GM12891 (cell line): ENCODE data around the gene GABPB1. TPM values are rescaled to one million over a fixed set of nuclear protein-coding genes. Genes with fewer than 3 reads are reported as not detected.
"Not testable (repeated sequence)": the region's sequence is repeated elsewhere in the genome, so short reads cannot be mapped to it uniquely, and the experiment has no call there.

ENCODE experiments used
- DNase-seq: peaks from one replicate; pipeline ENCODE4 v3.0.0; 2011; ENCODE audit warnings: low spot score; ENCODE audit not compliant: insufficient read length
- FAIRE-seq: peaks from 2 replicates; lab custom pipeline; 2011; peaks lifted over from hg19 to GRCh38; lab: Jason Lieb, UNC
- PAX5 ChIP-seq: IDR thresholded peaks from 2 replicates; pipeline ENCODE4 v1.6.1; 2011; ENCODE audit warnings: low read length, moderate library complexity, mild to moderate bottlenecking; ENCODE audit not compliant: insufficient read depth, severe bottlenecking
- POLR2A ChIP-seq: IDR thresholded peaks from 2 replicates; pipeline ENCODE4 v1.6.1; 2011; ENCODE audit warnings: low read depth, low read length, control low read depth
- POLR2AphosphoS5 ChIP-seq: IDR thresholded peaks from 2 replicates; pipeline ENCODE4 v1.6.1; 2011; ENCODE audit warnings: low read depth, low read length, control low read depth
- POU2F2 ChIP-seq: IDR thresholded peaks from 2 replicates; pipeline ENCODE4 v1.6.1; 2011; ENCODE audit warnings: low read depth, mild to moderate bottlenecking, control low read depth, low read length, moderate library complexity
- SPI1 ChIP-seq: IDR thresholded peaks from 2 replicates; pipeline ENCODE4 v1.6.1; 2011; ENCODE audit warnings: low read depth, low read length, control low read depth
- TAF1 ChIP-seq: IDR thresholded peaks from 2 replicates; pipeline ENCODE4 v1.6.1; 2011; ENCODE audit warnings: low read depth, low read length, control low read depth
- polyA plus RNA-seq: library from polyadenylated mRNA; unstranded; fragments of >200 nt; gene quantifications from one replicate; pipeline ENCODE4 v1.2.1, GENCODE V29; 2012; ENCODE audit warnings: low read depth, missing spikeins, inconsistent platforms; ENCODE audit not compliant: missing spikeins

GABPB1 gene
- polyA plus RNA-seq: 15.4 TPM

DNA sequence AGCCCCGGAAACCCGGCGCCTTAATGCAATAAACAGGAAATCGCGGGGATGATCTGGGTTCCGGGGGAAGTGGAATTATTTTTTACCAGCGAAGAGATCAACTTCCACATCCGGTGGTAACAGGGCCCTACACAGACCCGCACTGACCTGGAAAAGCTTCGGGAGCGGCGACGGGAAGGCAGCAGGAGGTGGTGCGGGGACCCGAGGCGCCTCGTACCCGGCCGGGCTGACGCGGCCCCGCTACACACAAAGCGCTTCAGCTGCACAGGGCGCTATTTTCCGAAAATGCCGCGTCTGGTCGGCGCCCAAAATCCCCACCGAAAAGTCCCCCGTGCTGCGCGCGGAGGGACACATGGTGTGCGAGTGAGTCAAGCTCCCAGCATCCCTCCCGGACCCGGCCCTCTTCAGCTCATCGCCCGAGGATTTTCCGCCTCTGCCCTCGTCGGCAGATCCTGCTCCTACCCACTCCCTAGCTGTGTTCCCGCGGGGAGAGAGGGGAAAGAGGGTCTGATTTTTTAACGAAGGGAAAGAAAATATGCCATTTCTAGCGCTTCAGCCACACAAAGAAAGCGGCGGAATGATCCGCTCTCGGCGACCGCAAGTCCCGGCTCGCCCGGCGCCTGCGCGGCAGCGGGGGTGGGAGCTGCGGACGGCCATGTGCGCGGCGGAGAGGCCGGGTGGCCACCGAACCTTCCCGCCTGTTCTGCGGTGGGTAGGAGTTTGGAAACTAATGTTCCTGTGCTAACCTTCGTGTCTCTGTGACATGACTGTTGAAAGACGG is at the start of gene GABPB1:
Gene GABPB1, minus strand, starts transcription at position 361 of the 781 bp plus-strand sequence. CDS start 45,400 bp downstream, outside the sequence.
- DNase-seq: peak; percentile 66
- TF ChIP-seq POLR2A (peak; percentile 92), PAX5 (no peak), POU2F2 (peak; percentile 67), POLR2AphosphoS5 (peak; percentile 87), TAF1 (peak; percentile 86), SPI1 (peak; percentile 59)
- peak; percentile 74 for FAIRE-seq

DNA sequence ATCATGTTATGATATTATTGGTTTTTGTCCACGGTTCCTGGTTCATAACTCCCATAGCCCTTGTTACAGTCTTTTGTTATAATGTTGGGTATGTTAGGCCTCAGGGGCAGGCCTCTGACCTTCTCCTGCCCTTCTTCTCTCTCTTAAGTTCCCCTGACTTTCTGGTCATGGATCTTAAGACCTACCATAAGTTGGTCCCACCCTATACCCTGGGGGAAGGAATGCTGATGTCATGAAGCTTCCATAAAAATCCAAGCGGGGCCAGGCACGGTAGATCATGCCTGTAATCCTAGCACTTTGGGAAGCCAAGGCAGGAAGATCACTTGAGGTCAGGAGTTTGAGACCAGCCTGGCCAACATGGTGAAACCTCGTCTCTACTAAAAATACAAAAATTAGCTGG is 36.6 kb upstream of the GABPB1 start:
- not testable (repeated sequence) for DNase-seq, FAIRE-seq

DNA sequence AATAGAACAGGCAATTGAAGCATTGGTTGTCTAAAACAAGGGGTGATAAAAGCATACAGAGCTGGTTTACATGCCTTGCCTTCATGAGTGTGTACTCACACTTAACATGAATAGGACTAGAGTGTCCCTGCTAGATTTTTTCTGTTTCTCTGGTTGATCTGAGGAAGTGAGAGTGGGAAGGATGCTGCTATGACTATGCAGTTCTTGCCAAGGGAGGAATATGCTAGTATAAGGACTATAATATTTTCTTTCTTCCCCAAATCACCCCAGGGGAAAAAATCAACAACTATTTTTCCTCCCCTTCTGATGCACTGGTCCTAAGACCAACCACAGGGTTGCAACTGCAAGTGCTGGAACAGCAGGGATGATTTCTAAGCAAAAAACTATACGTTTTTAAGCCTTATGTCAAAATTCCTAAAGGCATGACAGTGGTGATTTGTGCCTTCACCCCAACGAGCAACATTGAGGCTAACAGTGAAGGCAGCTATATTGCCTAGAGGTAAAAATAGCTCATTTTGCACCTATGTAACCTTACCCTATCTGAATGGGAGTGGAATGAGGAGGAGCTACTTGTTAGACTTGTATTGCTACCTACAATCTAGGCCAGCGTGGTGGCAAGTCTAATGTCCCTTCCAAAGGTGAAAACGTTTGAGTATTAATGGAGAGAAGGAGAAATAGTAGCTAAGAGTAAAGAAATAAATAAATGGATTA is 35.7 kb upstream of the GABPB1 start:
- DNase-seq (no peak), FAIRE-seq (peak; percentile 48)
- no peak for TF ChIP-seq TAF1
- TF ChIP-seq SPI1: peak; percentile 96

DNA sequence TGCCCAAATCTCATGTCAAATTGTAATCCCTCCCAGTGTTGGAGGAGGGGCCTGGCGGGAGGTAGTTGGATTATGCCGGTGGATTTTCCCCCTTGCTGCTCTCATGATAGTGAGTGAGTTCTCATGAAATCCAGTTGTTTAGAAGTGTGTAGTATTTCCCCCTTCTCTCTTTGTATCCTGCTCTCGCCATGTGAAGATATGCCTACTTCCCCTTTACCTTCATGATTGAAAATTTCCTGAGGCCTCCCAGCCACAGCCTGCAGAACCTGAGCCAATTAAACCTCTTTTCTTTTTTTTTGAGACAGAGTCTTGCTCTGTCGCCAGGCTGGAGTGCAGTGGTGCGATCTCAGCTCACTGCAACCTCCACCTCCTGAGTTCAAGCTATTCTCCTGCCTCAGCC is 27.4 kb upstream of the GABPB1 start:
- DNase-seq, FAIRE-seq: not testable (repeated sequence)

DNA sequence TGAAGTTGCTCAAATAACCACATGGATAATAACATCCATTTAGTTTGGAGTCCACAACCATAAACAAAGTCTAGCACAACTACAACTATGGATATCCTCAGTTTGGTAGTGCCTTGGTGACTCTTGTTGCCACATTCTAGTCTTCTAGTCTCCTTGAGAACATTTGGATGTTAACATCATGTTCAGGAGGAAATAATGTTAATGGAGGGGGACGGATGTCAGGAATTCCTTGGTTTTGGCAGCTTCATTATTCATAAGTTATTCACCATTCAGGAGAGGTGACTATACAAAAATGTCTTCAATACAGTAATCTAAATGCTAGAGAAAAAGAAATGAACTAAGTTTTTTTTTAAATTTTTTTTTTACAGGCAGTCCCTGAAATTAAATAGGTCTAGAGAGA is 26.4 kb upstream of the GABPB1 start:
- no peak for DNase-seq
- FAIRE-seq: no peak
- TF ChIP-seq POLR2A (no peak), PAX5 (no peak), SPI1 (no peak), POLR2AphosphoS5 (no peak), POU2F2 (no peak), TAF1 (no peak)

DNA sequence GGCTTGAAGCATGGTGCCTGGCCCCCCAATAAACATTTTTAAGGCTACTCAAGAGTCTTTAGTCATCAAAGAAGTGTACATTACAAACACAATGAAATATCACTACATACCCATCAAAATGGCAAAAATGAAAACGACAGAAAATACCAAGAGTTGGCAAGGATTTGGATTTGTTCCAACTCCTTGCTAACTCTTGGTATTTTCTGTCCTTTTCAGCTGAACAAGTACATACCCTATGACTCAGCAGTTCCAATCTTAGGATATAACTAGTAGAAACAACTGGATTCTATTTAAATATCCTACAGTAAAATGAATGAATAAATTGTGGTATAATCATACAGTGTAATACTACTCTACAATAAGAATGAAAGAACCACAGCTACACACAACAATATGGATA is 25.1 kb upstream of the GABPB1 start:
- no peak for TF ChIP-seq TAF1
- TF ChIP-seq PAX5: no peak
- no peak for TF ChIP-seq POU2F2
- no peak for TF ChIP-seq POLR2A
- TF ChIP-seq SPI1: no peak
- TF ChIP-seq POLR2AphosphoS5: no peak
- FAIRE-seq (no peak), DNase-seq (no peak)

DNA sequence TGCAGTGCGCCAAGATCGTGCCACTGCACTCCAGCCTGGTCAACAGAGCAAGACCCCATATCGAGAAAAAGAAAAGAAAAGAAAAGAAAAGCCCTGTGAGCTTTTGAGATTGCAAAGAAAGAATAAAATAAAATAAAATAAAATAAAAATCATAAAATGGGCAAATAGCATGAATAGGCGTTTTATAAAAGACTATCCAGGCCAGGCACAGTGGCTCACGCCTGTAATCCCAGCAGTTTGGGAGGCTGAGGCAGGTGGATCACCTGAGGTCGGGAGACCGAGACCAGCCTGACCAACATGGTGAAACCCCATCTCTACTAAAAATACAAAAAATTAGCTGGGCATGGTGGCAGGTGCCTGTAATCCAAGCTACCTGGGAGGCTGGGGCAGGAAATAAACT is 24.4 kb upstream of the GABPB1 start:
- FAIRE-seq, DNase-seq: not testable (repeated sequence)

DNA sequence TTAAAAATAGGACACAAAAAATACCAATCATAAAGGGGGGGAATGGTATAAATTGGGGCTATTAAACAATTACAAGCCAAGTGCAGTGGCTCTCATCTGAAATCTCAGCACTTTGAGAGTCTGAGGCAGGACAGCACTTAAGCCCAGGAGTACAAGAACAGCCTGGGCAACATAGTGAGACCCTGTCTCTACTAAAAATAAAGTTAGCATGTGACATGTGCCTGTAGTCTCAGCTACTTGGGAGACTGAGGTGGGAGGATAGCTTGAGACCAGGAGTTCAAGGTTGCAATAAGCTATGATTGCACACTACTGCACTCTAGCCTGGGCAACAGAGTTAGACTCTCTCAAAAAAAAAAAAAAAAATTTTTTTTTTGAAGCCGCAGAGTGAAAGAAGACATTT is 23.8 kb upstream of the GABPB1 start:
- FAIRE-seq (no peak), DNase-seq (no peak)
- TF ChIP-seq POU2F2 (no peak), POLR2AphosphoS5 (no peak), PAX5 (no peak), TAF1 (no peak), SPI1 (no peak), POLR2A (no peak)

DNA sequence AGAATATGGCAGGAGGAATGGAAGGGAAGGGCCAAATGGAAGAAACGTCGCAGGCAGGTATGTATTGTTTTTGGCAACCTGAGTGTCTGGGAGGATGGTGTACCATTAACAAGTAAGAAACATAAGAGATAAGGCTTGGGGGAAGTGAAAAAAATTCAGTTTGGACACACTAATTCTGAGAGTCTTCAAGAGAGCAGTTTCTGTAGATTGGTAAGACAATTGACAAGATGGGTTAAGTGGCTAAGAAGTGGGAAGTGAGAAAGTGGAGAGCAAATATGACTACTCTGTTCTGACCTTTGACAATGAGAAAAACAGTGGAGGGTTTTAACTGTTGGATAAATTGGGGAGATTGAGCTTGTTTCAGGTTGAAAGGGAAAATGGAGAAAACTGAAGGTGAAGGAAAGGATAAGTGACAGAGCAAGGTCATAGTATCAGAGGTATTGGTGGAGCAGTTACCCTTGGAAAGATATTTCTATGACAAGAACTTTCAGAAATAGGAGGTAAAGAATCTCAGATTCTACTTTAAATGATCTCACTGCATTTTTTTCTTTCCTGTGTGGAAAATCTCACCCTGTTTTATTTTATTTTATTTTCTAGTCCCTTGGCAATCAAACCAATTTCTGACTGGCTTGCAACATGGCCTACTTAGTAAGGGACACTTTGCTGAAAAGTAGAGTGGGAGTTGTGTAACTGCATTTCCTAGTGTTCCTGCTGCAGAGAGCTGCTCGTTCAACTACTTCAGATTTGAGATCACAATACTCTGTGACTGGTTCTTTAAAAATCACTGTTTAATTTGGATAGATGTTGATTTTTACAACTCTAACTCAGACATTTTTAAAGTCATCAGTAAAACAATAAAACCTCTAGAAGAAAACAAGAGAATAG is 23.1 kb upstream of the GABPB1 start:
- DNase-seq (peak; percentile 44), FAIRE-seq (peak; percentile 90)
- TF ChIP-seq SPI1 (peak; percentile 99), POU2F2 (no peak)

DNA sequence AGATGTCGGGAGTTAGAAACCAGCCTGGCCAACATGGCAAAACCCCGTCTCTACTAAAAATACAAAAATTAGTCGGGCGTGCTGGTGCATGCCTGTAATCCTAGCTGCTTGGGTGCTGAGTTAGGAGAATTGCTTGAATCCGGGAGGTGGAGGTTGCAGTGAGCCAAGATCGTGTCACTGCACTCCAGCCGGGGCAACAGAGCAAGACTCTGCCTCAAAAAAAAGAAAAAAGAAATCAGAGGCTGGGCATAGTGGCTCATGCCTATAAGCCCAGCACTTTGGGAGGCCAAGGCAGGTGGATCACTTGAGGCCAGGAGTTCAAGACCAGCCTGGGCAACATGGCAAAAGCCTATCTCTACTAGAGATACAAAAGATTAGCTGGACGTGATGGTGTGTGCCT is 14.6 kb upstream of the GABPB1 start:
- FAIRE-seq, DNase-seq: not testable (repeated sequence)

DNA sequence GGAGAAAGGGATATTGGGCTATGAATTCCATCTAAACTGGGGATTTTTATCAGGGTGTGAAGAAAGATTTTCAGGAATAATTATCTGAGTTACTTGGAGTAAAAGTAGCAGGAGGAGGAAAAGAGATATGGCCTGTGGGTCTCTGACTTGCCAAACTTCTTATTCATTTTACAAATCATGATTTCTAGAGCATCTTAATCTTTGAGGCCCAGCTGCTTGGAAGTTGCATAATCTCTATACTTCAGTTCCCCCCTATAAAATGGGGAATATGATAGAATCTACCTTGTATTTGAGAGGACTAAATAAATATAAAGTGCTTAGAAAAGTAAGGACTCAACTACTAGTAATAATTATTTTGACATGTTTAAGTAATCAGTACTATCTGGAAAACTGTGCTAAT is 11.0 kb upstream of the GABPB1 start:
- TF ChIP-seq PAX5 (no peak), POLR2A (no peak), SPI1 (no peak), TAF1 (no peak)
- DNase-seq: no peak
- no peak for FAIRE-seq
